HepG2 (cell line): Measurements from ENCODE around the gene RIPOR1. TPM values are rescaled to one million over a fixed set of nuclear protein-coding genes. Genes with fewer than 3 reads are reported as not detected.

Experiments used
- CAMTA2 ChIP-seq: sonication (generic); formaldehyde crosslinking; IDR thresholded peaks from 2 replicates; pipeline ENCODE4 v1.4.0; 2020; ENCODE audit warnings: mild to moderate bottlenecking, missing genetic modification reagents, borderline replicate concordance
- CBX2 ChIP-seq, 2 experiments: fragments of 200-600 bp in 1 of 2; sonication (generic); formaldehyde crosslinking in 1 of 2; IDR thresholded peaks; 2 replicates each; pipeline versions ENCODE4 v1.7.0 to v1.8.1; 2018 to 2022; ENCODE audit warnings: low read depth in 2 of 2, low read length in 1 of 2, mild to moderate bottlenecking in 1 of 2, missing genetic modification reagents in 1 of 2
- CEBPG ChIP-seq: IDR thresholded peaks from 2 replicates; pipeline ENCODE4 v1.6.1; 2016
- HMGXB4 ChIP-seq, 2 experiments: sonication (generic) in 1 of 2; formaldehyde crosslinking in 1 of 2; IDR thresholded peaks; 2 replicates each; pipeline versions ENCODE4 v1.4.0 to v1.6.1; 2018 to 2020; ENCODE audit warnings: missing genetic modification reagents in 2 of 2, borderline replicate concordance in 1 of 2, low read depth in 1 of 2, mild to moderate bottlenecking in 1 of 2, missing biosample characterization in 1 of 2
- HNF1B ChIP-seq: sonication (generic); formaldehyde crosslinking; IDR thresholded peaks from 2 replicates; pipeline ENCODE4 v1.5.1; 2020; ENCODE audit warnings: mild to moderate bottlenecking, moderate library complexity, missing genetic modification reagents
- MEIS2 ChIP-seq: sonication (generic); formaldehyde crosslinking; IDR thresholded peaks from 2 replicates; pipeline ENCODE4 v1.9.0; 2021; ENCODE audit warnings: mild to moderate bottlenecking, missing genetic modification reagents
- PHF21A ChIP-seq: sonication (generic); formaldehyde crosslinking; IDR thresholded peaks from 2 replicates; pipeline ENCODE4 v1.5.0; 2020; ENCODE audit warnings: mild to moderate bottlenecking, missing genetic modification reagents
- SP140L ChIP-seq: sonication (generic); formaldehyde crosslinking; IDR thresholded peaks from 2 replicates; pipeline ENCODE4 v1.4.0; 2020; ENCODE audit warnings: missing genetic modification reagents, borderline replicate concordance
- TGIF2 ChIP-seq: IDR thresholded peaks from 2 replicates; pipeline ENCODE4 v1.6.1; 2016; ENCODE audit warnings: control low read depth, missing compliant biosample characterization
- ZHX1 ChIP-seq: sonication (generic); formaldehyde crosslinking; IDR thresholded peaks from 2 replicates; pipeline ENCODE4 v1.8.1; 2022; ENCODE audit warnings: low read depth, mild to moderate bottlenecking, missing genetic modification reagents
- ZMAT3 ChIP-seq: sonication (generic); formaldehyde crosslinking; conservative IDR thresholded peaks from 2 replicates; pipeline ENCODE4 v1.7.0; 2021; ENCODE audit warnings: missing genetic modification reagents
- ZNF674 ChIP-seq: sonication (generic); formaldehyde crosslinking; IDR thresholded peaks from 2 replicates; pipeline ENCODE4 v1.5.0; 2020; ENCODE audit warnings: low read depth, mild to moderate bottlenecking, missing genetic modification reagents
- ZNF761 ChIP-seq: sonication (generic); formaldehyde crosslinking; conservative IDR thresholded peaks from 2 replicates; pipeline ENCODE4 v1.4.0; 2020; ENCODE audit warnings: mild to moderate bottlenecking, missing genetic modification reagents
- ZXDC ChIP-seq: sonication (generic); formaldehyde crosslinking; IDR thresholded peaks from 2 replicates; pipeline ENCODE4 v1.5.0; 2020; ENCODE audit warnings: mild to moderate bottlenecking, missing genetic modification reagents
- polyA plus RNA-seq, 8 experiments: library from polyadenylated mRNA; depleted of rRNA in 3 of 8; stranded (reverse) in 7 of 8; unstranded in 1 of 8; fragments of >200 nt; fragmentation: Illumina TruSeq in 4 of 8; extraction: Trizol in 4 of 8; gene quantifications; 2 replicates each; pipeline versions ENCODE4 v1.2.1 to v1.2.3, GENCODE V29; 2011 to 2016; ENCODE audit warnings: low read depth in 4 of 8, missing spikeins in 1 of 8, mixed read lengths in 1 of 8; ENCODE audit not compliant: insufficient read depth in 1 of 8
- total RNA-seq, 5 experiments: library from RNA; depleted of rRNA; stranded (reverse); fragments of >200 nt; fragmentation: Illumina TruSeq; extraction: Trizol; gene quantifications; 2 replicates each; pipeline ENCODE4 v1.2.3, GENCODE V29; 2016; ENCODE audit warnings: low read depth in 1 of 5

The RIPOR1 gene
- total and polyA plus RNA-seq, 2 of the 13 experiments (the other 11 are each of a cell fraction or from before 2014, with no cell fraction given), result 4.6 to 8.1 TPM

- TF ChIP-seq HNF1B (CRISPR knock-in tag) (0 out of 2 replicates have a peak, but pooled peaks have one; percentile 28), TGIF2 (CRISPR knock-in tag) (no peak), HMGXB4 (CRISPR knock-in tag; IDR thresholded peaks at IDR 0.05; ENCODE audit: borderline replicate concordance in 1 of 2, low read depth in 1 of 2) (peak in 1 of 2 experiments; percentile 4; a peak in 1 of 4 replicates), CEBPG (CRISPR knock-in tag) (0 out of 2 replicates have a peak, but pooled peaks have one; percentile 3), ZXDC (CRISPR knock-in tag) (0 out of 2 replicates have a peak, but pooled peaks have one; percentile 12), CBX2 (IDR thresholded peaks at IDR 0.05; ENCODE audit: low read depth, low read length) (no peak), CBX2 (CRISPR knock-in tag; IDR thresholded peaks at IDR 0.05; ENCODE audit: low read depth) (0 out of 2 replicates have a peak, but pooled peaks have one; percentile 4), PHF21A (peak; percentile 54), MEIS2 (CRISPR knock-in tag) (no peak), ZNF674 (CRISPR knock-in tag) (0 out of 2 replicates have a peak, but pooled peaks have one; percentile 8), ZNF761 (CRISPR knock-in tag) (peak; percentile 84; the same call in 1 of the 2 replicates), ZMAT3 (CRISPR knock-in tag) (0 out of 2 replicates have a peak, but pooled peaks have one; percentile 3), CAMTA2 (0 out of 2 replicates have a peak, but pooled peaks have one; percentile 17), ZHX1 (0 out of 2 replicates have a peak, but pooled peaks have one; percentile 29), SP140L (CRISPR knock-in tag) (no peak)
Observed at GRCh38 chr16:67481561-67482232, 46.9 kb upstream of the RIPOR1 start (continued).
